ENCODE data around the gene SLC2A13.

- TF ChIP-seq CTCF (IDR thresholded peaks at IDR 0.05 in 8 of 11, conservative IDR thresholded peaks at IDR 0.05 in 3 of 11) (no peak), POLR2A (IDR thresholded peaks at IDR 0.05) (no peak), POLR2AphosphoS5 (IDR thresholded peaks at IDR 0.05) (no peak)
Measured at GRCh38 chr12:40110586-40110985, 4.7 kb upstream of the SLC2A13 start.
